Measurements from ENCODE around the gene CNPY3.

The CNPY3 gene

DNA sequence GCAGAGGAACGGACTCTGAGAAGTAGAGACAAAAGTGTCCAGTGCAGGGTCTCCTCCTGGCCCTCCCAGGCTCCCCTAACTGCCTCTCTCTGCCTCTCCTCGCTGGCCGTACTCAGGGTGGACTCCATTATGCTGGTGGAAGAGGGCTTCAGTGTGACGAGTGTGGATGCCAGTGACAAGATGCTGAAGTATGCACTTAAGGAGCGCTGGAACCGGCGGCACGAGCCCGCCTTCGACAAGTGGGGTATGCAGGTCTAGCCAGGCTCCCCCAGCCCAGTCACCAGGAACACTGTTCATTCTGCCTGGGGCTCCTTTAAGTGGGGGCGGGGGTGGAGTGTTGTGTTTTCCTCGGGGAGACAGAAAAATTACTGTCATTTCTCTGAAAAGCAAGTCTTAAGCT, 32.8 kb downstream of the CNPY3 start:
- DNase-seq (ENCODE audit: low read depth), result no peak
- TF ChIP-seq, protein P1, sequence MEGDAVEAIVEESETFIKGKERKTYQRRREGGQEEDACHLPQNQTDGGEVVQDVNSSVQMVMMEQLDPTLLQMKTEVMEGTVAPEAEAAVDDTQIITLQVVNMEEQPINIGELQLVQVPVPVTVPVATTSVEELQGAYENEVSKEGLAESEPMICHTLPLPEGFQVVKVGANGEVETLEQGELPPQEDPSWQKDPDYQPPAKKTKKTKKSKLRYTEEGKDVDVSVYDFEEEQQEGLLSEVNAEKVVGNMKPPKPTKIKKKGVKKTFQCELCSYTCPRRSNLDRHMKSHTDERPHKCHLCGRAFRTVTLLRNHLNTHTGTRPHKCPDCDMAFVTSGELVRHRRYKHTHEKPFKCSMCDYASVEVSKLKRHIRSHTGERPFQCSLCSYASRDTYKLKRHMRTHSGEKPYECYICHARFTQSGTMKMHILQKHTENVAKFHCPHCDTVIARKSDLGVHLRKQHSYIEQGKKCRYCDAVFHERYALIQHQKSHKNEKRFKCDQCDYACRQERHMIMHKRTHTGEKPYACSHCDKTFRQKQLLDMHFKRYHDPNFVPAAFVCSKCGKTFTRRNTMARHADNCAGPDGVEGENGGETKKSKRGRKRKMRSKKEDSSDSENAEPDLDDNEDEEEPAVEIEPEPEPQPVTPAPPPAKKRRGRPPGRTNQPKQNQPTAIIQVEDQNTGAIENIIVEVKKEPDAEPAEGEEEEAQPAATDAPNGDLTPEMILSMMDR (IDR thresholded peaks at IDR 0.05; ENCODE audit: insufficient read depth, low read depth, low read length, missing control alignments), result no peak
- H3K4me3 ChIP-seq (ENCODE audit: low read depth, low read length), result no peak overlapping the region

DNA sequence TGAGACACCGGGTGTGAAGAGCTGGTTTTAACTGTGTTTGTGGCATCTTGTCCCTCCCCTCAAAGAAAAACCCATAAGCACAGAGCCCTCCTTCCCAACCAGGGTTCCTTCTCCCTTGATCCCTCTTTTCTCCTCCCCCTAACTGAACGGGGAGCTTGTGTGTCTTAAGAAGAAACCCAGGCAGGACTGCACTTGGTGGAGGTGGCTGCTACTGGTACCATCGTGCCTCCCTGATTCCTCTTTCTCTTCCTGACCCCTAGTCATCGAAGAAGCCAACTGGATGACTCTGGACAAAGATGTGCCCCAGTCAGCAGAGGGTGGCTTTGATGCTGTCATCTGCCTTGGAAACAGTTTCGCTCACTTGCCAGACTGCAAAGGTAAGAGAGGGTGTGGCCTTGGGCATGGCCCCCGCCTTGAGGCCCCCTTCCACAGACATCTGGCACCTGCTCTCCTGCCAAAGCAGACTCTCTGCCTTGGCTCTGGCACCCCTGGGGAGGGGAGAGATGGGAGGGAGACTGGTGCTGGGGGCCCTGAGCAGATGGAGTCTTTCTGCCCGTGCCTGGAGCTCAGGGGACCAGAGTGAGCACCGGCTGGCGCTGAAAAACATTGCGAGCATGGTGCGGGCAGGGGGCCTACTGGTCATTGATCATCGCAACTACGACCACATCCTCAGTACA, 33.4 kb downstream of the CNPY3 start:
- DNase-seq (ENCODE audit: low read depth), result no peak
- no peak overlapping the region for H3K4me3 ChIP-seq (ENCODE audit: low read depth, low read length)
- TF ChIP-seq, protein P1 (IDR thresholded peaks at IDR 0.05; ENCODE audit: insufficient read depth, low read depth, low read length, missing control alignments), result no peak

DNA sequence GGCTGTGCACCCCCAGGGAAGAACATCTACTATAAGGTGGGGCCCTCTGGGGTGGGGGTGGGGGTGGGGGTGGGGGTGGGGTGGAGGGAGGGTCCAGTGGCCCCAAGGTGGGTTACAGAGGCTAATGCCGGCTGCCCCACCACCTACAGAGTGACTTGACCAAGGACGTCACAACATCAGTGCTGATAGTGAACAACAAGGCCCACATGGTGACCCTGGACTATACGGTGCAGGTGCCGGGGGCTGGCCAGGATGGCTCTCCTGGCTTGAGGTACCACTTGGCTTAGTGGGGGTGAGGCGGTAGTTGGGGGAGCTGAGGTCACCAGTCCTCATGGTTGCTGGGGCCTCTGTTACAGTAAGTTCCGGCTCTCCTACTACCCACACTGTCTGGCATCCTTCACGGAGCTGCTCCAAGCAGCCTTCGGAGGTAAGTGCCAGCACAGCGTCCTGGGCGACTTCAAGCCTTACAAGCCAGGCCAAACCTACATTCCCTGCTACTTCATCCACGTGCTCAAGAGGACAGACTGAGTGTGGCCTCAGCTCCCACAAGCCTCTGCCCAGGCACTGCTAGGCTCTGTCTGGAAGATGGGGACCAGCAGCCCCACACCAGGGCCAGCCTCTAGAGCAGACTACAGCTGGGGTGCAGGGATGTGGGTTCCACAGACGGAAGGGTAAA, 34.0 kb downstream of the CNPY3 start:
- TF ChIP-seq, protein P1 (IDR thresholded peaks at IDR 0.05; ENCODE audit: insufficient read depth, low read depth, low read length, missing control alignments), result no peak
- H3K4me3 ChIP-seq (ENCODE audit: low read depth, low read length), result no peak overlapping the region
- no peak for DNase-seq (ENCODE audit: low read depth)

DNA sequence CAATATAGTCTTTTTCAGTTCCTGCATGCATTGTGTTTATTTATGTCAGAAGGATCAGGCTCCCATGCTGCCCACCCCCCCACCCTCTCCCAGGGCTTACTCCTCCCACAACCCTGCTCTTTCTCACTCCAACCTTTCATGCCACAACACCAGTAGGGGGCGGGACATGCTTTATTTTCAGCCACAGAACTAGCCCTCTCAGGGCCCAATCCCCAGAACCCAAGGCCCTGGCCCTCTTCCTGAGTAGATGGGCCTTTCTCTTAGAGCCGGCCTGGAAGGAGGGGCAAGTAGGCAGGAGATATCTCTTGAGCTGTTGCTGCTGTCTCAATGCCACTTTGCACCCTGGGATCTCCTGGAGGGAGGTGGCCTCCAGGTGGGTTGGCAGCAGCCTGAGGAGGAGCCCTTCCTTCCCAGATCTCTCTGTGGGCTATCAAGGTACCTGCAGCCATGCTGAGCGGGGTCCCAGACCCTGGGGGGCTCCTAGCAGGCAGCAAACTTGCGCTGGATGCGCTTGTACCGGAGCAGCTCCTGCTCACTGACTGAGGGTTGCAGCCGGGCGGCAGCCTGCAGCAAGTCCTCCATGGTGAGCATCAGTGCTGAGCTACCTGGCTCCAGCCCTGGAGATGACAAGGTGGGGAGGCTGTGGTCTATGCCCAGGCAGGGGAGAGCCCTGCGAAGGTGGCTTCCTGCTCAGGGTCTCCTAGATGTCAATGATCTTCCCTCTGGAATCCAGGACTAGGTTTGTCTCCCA, 34.8 kb downstream of the CNPY3 start:
- no peak overlapping the region for H3K4me3 ChIP-seq (ENCODE audit: low read depth, low read length)
- TF ChIP-seq, protein P1 (IDR thresholded peaks at IDR 0.05; ENCODE audit: insufficient read depth, low read depth, low read length, missing control alignments), result no peak
- DNase-seq (ENCODE audit: low read depth), result peak; percentile 51

DNA sequence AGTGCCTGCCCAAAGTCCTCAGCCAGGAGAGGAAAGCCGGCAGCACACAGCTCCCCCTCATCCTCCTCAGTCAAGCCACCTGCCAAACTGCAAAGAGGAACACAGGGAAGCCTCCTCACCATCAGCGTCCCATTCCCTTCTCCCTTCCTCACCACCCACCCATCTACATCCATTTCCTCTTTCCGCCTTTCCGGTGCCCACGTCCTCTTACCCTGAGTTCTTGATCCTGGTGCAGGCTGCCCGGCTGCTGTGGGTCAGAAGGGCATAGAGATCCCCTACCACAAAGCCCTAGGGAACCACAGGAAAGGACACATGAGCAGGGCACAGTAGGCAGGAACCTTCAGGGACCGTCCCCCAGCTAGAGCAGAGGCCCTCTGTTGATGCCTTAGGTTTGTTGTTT, 37.3 kb downstream of the CNPY3 start:
- TF ChIP-seq, protein P1 (IDR thresholded peaks at IDR 0.05; ENCODE audit: insufficient read depth, low read depth, low read length, missing control alignments), result no peak
- no peak for DNase-seq (ENCODE audit: low read depth)
- H3K4me3 ChIP-seq (ENCODE audit: low read depth, low read length), result no peak overlapping the region

DNA sequence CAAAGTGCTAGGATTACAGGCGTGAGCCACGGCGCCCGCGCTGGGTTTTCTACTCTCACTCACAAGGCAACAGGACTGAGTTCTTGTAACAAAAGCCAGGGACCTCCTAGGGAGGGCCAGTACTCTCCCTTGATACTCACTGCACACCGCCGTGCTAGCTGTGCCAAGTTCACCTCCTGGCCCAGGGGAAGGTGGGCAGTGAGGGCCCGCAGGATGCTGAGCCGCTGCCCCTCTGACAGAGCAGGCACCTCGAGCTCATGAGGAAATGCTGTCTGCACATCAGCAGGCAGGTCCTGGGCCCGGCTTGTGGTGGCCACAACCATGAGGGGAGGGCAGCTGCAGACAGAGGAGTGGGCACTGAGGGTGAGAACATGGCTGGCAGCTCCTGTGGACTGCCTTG, 37.9 kb downstream of the CNPY3 start:
- DNase-seq (ENCODE audit: low read depth), result no peak
- TF ChIP-seq, protein P1 (IDR thresholded peaks at IDR 0.05; ENCODE audit: insufficient read depth, low read depth, low read length, missing control alignments), result no peak
- no peak overlapping the region for H3K4me3 ChIP-seq (ENCODE audit: low read depth, low read length)
